K562 (cell line): ENCODE measurements around the gene TMEM200A. TPM values are rescaled to one million over a fixed set of nuclear protein-coding genes. Genes with fewer than 3 reads are reported as not detected.

ENCODE experiments used
- ATAC-seq: fragments of 200-7000 bp; cut with Tn5 transposase; 3 replicates; pipeline ENCODE4 v1.9.1; 2020; ENCODE audit warnings: moderate library complexity
- BruUV-seq: library from RNA; stranded (reverse); fragments of 400-500 nt; replicated peaks from 2 replicates; lab custom pipeline; 2021; lab: Mats Ljungman, UMichigan
- CTCF ChIA-PET: fragments of 300-600 bp; formaldehyde crosslinking; extraction: SDS; loops from one replicate; lab custom pipeline; 2021; ENCODE audit warnings: low intra/inter-chr PET ratio; lab: Yijun Ruan, JAX
- POLR2A ChIA-PET: fragments of 300-600, 350-650 bp; sonication (Branson Sonifier 250); formaldehyde crosslinking; extraction: SDS; loops from one replicate; lab custom pipeline; 2021; ENCODE audit warnings: antibody characterized with exemption, inconsistent platforms; lab: Yijun Ruan, JAX
- DNase-seq, 4 experiments: peaks; one replicate each; pipeline versions ENCODE4 v3.0.0 to v3.0.0-alpha.2; 2011 to 2018; ENCODE audit warnings: low spot score in 3 of 4, mixed read lengths in 3 of 4; ENCODE audit errors: extremely low read depth in 1 of 4
- FAIRE-seq: peaks from 2 replicates; lab custom pipeline; 2011; peaks lifted over from hg19 to GRCh38; lab: Jason Lieb, UNC
- H2AFZ ChIP-seq: 2 replicates; pipeline ENCODE4 v1.6.0; 2011; ENCODE audit warnings: low read depth, low read length, control low read depth, inconsistent platforms
- H3K27ac ChIP-seq: fragments of 200-600 bp; 3 replicates; pipeline ENCODE4 v1.8.0; 2011; ENCODE audit warnings: low read depth, mild to moderate bottlenecking, control low read depth, inconsistent platforms, low read length, moderate library complexity, mixed read lengths; ENCODE audit errors: extremely low read depth
- H3K27me3 ChIP-seq, 2 experiments: fragments of 300-600 bp in 1 of 2; 2 replicates in 1 of 2; 3 replicates in 1 of 2; pipeline versions ENCODE4 v1.6.0 to v1.8.0; 2011; ENCODE audit warnings: inconsistent platforms in 2 of 2, low read length in 2 of 2, mild to moderate bottlenecking in 1 of 2, mixed read lengths in 1 of 2, moderate library complexity in 1 of 2; ENCODE audit not compliant: control insufficient read depth in 2 of 2, insufficient read depth in 2 of 2
- H3K36me3 ChIP-seq: fragments of 300-600 bp; 3 replicates; pipeline ENCODE4 v1.8.0; 2011; ENCODE audit warnings: mild to moderate bottlenecking, low read length, inconsistent platforms; ENCODE audit not compliant: control insufficient read depth, insufficient read depth
- H3K4me1 ChIP-seq, 2 experiments: fragments of 200-600 bp in 1 of 2; replicated peaks in 1 of 2; 2 replicates in 1 of 2; 3 replicates in 1 of 2; pipeline versions ENCODE4 v1.5.1 to v1.8.0; 2011; ENCODE audit warnings: inconsistent platforms in 2 of 2, low read length in 2 of 2, mild to moderate bottlenecking in 1 of 2, mixed read lengths in 1 of 2, moderate library complexity in 1 of 2; ENCODE audit not compliant: control insufficient read depth in 2 of 2, insufficient read depth in 2 of 2
- H3K4me2 ChIP-seq: 2 replicates; pipeline ENCODE4 v1.6.1; 2011; ENCODE audit warnings: low read length, control low read depth, inconsistent platforms, mixed read lengths; ENCODE audit not compliant: insufficient read depth
- H3K4me3 ChIP-seq: fragments of 200-600 bp; sonication (generic), shearing (Covaris generic); 2 replicates; pipeline ENCODE4 v1.5.1; 2016; ENCODE audit warnings: control low read depth, inconsistent platforms
- H3K79me2 ChIP-seq: fragments of 200-600 bp; 3 replicates; pipeline ENCODE4 v1.8.0; 2011; ENCODE audit warnings: low read length, inconsistent platforms; ENCODE audit not compliant: control insufficient read depth, insufficient read depth
- H3K9ac ChIP-seq, 2 experiments: 2 replicates each; pipeline versions ENCODE4 v1.6.0 to v1.6.1; 2011; ENCODE audit warnings: low read depth in 2 of 2, low read length in 2 of 2, control low read depth in 1 of 2, inconsistent platforms in 1 of 2, mild to moderate bottlenecking in 1 of 2, mixed read lengths in 1 of 2; ENCODE audit not compliant: insufficient read depth in 1 of 2
- H3K9me1 ChIP-seq: one replicate; pipeline ENCODE4 v1.6.0; 2011; ENCODE audit warnings: inconsistent platforms, mild to moderate bottlenecking, low read length, moderate library complexity; ENCODE audit not compliant: control insufficient read depth, insufficient read depth
- H3K9me3 ChIP-seq: replicated peaks from 2 replicates; pipeline ENCODE4 v1.5.1; 2011; ENCODE audit warnings: low read depth, low read length, inconsistent platforms; ENCODE audit not compliant: control insufficient read depth, insufficient read depth
- H4K20me1 ChIP-seq: replicated peaks from 2 replicates; pipeline ENCODE4 v1.6.1; 2011; ENCODE audit warnings: low read length, inconsistent platforms, mixed read lengths; ENCODE audit not compliant: control insufficient read depth, insufficient read depth
- ESRRB ChIP-seq: fragments of 250-450 bp; sonication (Bioruptor Pico); IDR thresholded peaks from 2 replicates; pipeline ENCODE4 v1.5.0; 2020; ENCODE audit warnings: mild to moderate bottlenecking, moderate library complexity, borderline replicate concordance
- FOXJ2 ChIP-seq: fragments of 200-800 bp; sonication (Bioruptor generic); IDR thresholded peaks from 2 replicates; pipeline ENCODE4 v1.6.1; 2016; ENCODE audit warnings: missing genetic modification characterization, missing compliant biosample characterization
- HNRNPK ChIP-seq: fragments of 200-400 bp; formaldehyde crosslinking; IDR thresholded peaks from one replicate; pipeline ENCODE4 v1.6.1; 2018; ENCODE audit warnings: mild to moderate bottlenecking, low read depth, low read length; ENCODE audit not compliant: poor library complexity, severe bottlenecking
- NBN ChIP-seq: fragments of 450-650 bp; IDR thresholded peaks from 2 replicates; pipeline ENCODE4 v1.6.1; 2016; ENCODE audit warnings: low read depth, mild to moderate bottlenecking
- PPARD ChIP-seq: fragments of 250-450 bp; sonication (Bioruptor Pico); IDR thresholded peaks from 2 replicates; pipeline ENCODE4 v1.8.0; 2022; ENCODE audit warnings: inconsistent platforms, mild to moderate bottlenecking, moderate library complexity
- SRSF9 ChIP-seq: fragments of 200-400 bp; formaldehyde crosslinking; IDR thresholded peaks from 2 replicates; pipeline ENCODE4 v1.6.1; 2017; ENCODE audit warnings: low read depth, low read length, borderline replicate concordance
- ZNF79 ChIP-seq: fragments of 250-450 bp; sonication (Bioruptor Pico); IDR thresholded peaks from 2 replicates; pipeline ENCODE4 v1.4.0; 2020; ENCODE audit warnings: low read depth, mild to moderate bottlenecking, moderate library complexity
- WGBS: fragments of 100-300 bp; shearing (Covaris generic); methylation state at CpG from one replicate; pipeline ENCODE4 v1.1.6; 2016; ENCODE audit warnings: low coverage, mixed read lengths; ENCODE audit not compliant: insufficient coverage; ENCODE audit errors: missing lambda C conversion rate; 5-methylcytosine and 5-hydroxymethylcytosine counted together
- in situ Hi-C: fragments of 300-500 bp; cut with MboI; formaldehyde crosslinking; loops from 4 replicates; pipeline ENCODE4 v1.15.0; 2018; ENCODE audit warnings: inconsistent platforms, mixed read lengths
- intact Hi-C: fragments of 100-400 bp; cut with micrococcal nuclease; formaldehyde crosslinking; loops from 2 replicates; pipeline ENCODE4 v1.14.2; 2022
- polyA plus RNA-seq, 8 experiments: library from polyadenylated mRNA; depleted of rRNA in 4 of 8; stranded (reverse) in 5 of 8; unstranded in 3 of 8; fragments of >200 nt; fragmentation: Nextera tagmentation in 2 of 8; fragmentation: Illumina TruSeq in 1 of 8; extraction: Ambion mirVana in 2 of 8; extraction: Trizol in 1 of 8; gene quantifications; 2 replicates each; pipeline versions ENCODE4 v1.2.1 to v1.2.3, GENCODE V29; 2011 to 2014; ENCODE audit warnings: inconsistent platforms in 1 of 8, missing spikeins in 1 of 8
- total RNA-seq, 7 experiments: library from RNA; depleted of rRNA in 6 of 7; stranded (reverse); fragments of >200 nt in 6 of 7; fragmentation: Illumina TruSeq in 2 of 7; extraction: Trizol in 2 of 7; gene quantifications; 2 replicates each; pipeline versions ENCODE4 v1.2.1 to v1.2.3, GENCODE V29; 2011 to 2021; ENCODE audit warnings: low replicate concordance in 1 of 7
- TF ChIP-seq, protein P1 (sequence below): fragments of 450-650 bp; IDR thresholded peaks from 2 replicates; pipeline ENCODE4 v1.6.1; 2018; ENCODE audit warnings: mild to moderate bottlenecking, low read depth; ENCODE audit not compliant: partially characterized antibody
- TF ChIP-seq, protein P2 (sequence below): sonication (generic); formaldehyde crosslinking; IDR thresholded peaks from 2 replicates; pipeline ENCODE4 v1.8.0; 2023; ENCODE audit warnings: missing genetic modification reagents, mild to moderate bottlenecking, borderline replicate concordance
- TF ChIP-seq, protein P3 (sequence below): fragments of 250-450 bp; sonication (Bioruptor Pico); IDR thresholded peaks from 2 replicates; pipeline ENCODE4 v1.5.0; 2022; ENCODE audit warnings: mild to moderate bottlenecking

Gene TMEM200A
- total and polyA plus RNA-seq, 9 of the 15 experiments (the other 6 are each of a cell fraction or from before 2014, with no cell fraction given), result 0.04 TPM; not detected in 8

DNA sequence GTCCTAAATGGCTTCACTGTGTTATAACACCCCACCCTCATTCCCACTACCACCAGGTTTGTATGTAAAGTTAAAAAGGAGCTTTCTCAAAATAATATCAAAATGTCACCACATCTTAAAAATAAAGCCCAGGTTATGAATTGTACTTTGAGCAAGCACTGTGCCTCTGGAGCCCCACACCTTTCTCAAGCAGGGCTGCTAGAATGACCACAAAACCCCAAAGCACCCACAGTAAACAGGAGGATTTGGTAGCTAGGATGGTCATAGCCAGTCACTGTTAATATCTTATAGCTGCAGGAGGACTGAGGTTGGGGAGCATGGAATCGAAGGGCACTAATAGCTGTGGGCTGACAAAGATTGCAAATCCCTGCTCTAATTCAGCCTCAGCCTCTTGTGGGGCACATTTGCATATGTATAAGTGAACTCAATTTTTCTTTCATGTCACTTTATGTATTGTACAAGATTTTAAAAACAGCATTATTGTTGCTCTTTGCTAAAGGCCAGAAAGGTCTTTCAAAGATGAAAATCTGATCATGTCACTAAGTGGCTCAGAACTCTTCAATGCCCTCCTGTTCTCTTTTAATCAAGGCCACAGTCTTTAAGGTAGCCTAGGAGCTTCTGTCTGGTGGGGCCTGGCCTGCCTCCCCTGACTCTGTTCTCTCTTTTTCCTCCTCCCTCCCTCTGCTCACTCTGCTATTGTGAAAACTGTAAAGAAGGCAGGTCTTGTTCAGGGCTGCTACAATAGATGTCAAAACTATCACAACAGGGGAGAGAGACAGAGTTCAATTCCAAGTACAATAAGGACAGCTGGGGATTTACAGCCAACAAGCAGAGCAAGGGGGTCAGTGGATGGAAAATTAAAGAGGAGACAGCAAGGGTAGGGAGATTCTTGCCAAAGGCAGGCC, 101.6 kb downstream of the TMEM200A start (continued):
- TF ChIP-seq, protein P1, sequence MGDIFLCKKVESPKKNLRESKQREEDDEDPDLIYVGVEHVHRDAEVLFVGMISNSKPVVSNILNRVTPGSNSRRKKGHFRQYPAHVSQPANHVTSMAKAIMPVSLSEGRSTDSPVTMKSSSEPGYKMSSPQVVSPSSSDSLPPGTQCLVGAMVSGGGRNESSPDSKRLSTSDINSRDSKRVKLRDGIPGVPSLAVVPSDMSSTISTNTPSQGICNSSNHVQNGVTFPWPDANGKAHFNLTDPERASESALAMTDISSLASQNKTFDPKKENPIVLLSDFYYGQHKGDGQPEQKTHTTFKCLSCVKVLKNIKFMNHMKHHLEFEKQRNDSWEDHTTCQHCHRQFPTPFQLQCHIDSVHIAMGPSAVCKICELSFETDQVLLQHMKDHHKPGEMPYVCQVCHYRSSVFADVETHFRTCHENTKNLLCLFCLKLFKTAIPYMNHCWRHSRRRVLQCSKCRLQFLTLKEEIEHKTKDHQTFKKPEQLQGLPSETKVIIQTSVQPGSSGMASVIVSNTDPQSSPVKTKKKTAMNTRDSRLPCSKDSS, result no peak
- TF ChIP-seq PPARD (CRISPR knock-in tag) (no peak), SRSF9 (no peak)
- TF ChIP-seq, all 486 proteins: peak for 0

DNA sequence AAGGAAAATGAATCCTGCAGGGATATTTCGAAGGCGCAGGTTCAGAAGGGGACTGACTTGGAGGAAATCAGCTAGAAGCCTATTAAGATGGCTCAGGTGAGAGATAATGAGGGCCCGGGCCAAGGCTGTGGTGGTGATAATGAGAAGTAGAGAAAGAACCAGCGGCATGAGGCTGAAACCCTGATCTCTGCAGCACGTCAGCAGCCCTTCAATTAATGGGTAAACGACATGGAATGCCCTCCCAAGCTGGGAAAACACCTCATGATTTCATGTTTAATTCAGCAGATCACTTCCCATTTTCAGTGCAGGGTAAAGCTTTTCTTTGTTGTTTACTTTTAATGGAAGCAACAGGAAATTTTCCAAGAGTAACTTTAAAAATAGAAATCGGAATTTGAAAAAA, 104.9 kb downstream of the TMEM200A start:
- ChIA-PET CTCF (no interaction called here), POLR2A (interaction anchor here (0.7 kb wide), 1 partner anchor 195 kb away, joined by 3 read pairs; no protein-coding TSS in a partner anchor)
- H3K79me2 ChIP-seq, result no peaks in the 10 kb centered on the region
- no peak for DNase-seq
- H3K4me2 ChIP-seq, result no peak overlapping the region
- no peak for FAIRE-seq
- H3K9me3 ChIP-seq, result no peaks in the 10 kb centered on the region
- H3K4me1 ChIP-seq, result no peaks in the 10 kb centered on the region
- H3K4me3 ChIP-seq, result no peak overlapping the region
- in situ Hi-C loops, result no loop called here
- no peak overlapping the region for H3K27ac ChIP-seq
- H3K9me1 ChIP-seq, result no peaks in the 10 kb centered on the region
- no peaks in the 10 kb centered on the region for H3K27me3 ChIP-seq
- no peaks in the 10 kb centered on the region for H4K20me1 ChIP-seq
- H3K9ac ChIP-seq, result no peak overlapping the region
- no peak overlapping the region for H2AFZ ChIP-seq
- 0% methylated on average over 7 of the region's 7 CpGs for WGBS
- ATAC-seq, result no peak
- no TSS peak for BruUV-seq
- H3K36me3 ChIP-seq, result no peaks in the 10 kb centered on the region
- intact Hi-C loops, result no loop called here
- no peak for TF ChIP-seq ZNF79 (CRISPR knock-in tag)
- no peak for TF ChIP-seq NBN
- TF ChIP-seq FOXJ2 (tag), result no peak
- TF ChIP-seq ESRRB (CRISPR knock-in tag), result no peak
- TF ChIP-seq, protein P2, sequence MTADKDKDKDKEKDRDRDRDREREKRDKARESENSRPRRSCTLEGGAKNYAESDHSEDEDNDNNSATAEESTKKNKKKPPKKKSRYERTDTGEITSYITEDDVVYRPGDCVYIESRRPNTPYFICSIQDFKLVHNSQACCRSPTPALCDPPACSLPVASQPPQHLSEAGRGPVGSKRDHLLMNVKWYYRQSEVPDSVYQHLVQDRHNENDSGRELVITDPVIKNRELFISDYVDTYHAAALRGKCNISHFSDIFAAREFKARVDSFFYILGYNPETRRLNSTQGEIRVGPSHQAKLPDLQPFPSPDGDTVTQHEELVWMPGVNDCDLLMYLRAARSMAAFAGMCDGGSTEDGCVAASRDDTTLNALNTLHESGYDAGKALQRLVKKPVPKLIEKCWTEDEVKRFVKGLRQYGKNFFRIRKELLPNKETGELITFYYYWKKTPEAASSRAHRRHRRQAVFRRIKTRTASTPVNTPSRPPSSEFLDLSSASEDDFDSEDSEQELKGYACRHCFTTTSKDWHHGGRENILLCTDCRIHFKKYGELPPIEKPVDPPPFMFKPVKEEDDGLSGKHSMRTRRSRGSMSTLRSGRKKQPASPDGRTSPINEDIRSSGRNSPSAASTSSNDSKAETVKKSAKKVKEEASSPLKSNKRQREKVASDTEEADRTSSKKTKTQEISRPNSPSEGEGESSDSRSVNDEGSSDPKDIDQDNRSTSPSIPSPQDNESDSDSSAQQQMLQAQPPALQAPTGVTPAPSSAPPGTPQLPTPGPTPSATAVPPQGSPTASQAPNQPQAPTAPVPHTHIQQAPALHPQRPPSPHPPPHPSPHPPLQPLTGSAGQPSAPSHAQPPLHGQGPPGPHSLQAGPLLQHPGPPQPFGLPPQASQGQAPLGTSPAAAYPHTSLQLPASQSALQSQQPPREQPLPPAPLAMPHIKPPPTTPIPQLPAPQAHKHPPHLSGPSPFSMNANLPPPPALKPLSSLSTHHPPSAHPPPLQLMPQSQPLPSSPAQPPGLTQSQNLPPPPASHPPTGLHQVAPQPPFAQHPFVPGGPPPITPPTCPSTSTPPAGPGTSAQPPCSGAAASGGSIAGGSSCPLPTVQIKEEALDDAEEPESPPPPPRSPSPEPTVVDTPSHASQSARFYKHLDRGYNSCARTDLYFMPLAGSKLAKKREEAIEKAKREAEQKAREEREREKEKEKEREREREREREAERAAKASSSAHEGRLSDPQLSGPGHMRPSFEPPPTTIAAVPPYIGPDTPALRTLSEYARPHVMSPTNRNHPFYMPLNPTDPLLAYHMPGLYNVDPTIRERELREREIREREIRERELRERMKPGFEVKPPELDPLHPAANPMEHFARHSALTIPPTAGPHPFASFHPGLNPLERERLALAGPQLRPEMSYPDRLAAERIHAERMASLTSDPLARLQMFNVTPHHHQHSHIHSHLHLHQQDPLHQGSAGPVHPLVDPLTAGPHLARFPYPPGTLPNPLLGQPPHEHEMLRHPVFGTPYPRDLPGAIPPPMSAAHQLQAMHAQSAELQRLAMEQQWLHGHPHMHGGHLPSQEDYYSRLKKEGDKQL (CRISPR knock-in tag), result no peak
- TF ChIP-seq, protein P3, sequence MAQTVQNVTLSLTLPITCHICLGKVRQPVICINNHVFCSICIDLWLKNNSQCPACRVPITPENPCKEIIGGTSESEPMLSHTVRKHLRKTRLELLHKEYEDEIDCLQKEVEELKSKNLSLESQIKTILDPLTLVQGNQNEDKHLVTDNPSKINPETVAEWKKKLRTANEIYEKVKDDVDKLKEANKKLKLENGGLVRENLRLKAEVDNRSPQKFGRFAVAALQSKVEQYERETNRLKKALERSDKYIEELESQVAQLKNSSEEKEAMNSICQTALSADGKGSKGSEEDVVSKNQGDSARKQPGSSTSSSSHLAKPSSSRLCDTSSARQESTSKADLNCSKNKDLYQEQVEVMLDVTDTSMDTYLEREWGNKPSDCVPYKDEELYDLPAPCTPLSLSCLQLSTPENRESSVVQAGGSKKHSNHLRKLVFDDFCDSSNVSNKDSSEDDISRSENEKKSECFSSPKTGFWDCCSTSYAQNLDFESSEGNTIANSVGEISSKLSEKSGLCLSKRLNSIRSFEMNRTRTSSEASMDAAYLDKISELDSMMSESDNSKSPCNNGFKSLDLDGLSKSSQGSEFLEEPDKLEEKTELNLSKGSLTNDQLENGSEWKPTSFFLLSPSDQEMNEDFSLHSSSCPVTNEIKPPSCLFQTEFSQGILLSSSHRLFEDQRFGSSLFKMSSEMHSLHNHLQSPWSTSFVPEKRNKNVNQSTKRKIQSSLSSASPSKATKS (CRISPR knock-in tag), result no peak
- TF ChIP-seq HNRNPK, result no peak
